ENCODE measurements around the gene SLC38A10. TPM values are rescaled to one million over a fixed set of nuclear protein-coding genes. Genes with fewer than 3 reads are reported as not detected.

Gene SLC38A10
- total RNA-seq, 1 experiment from 2014 or later = 109 TPM

DNA sequence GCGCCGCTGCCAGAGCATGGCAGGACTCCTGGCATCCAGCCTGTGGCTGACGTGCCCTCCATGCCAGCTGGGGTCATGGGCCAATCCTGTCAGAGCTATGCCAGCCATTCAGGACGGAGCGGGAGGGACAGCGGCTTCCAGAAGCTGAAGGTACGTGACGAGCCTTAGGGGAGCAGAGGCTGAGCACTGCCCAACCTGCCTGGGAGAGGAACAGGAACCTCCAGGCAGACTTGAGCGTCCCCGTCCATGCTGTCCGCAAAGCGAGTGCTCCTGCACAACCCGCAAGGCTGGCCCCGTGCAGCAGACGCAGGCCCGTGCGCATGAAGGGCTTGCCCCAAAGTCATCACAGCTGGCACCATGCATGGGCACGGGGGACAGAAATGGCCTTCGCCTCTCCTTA is 34.5 kb downstream of the SLC38A10 start:
- no peak for ATAC-seq
- no TSS peak for BruUV-seq (replicated peaks)
- POLR2A ChIA-PET = no interaction called here

More for the DNA sequence above, 34.5 kb downstream of the SLC38A10 start:
- DNase-seq (ENCODE audit: low read depth, low spot score) = no peak
- H3K9ac ChIP-seq (ENCODE audit: low read length) = no peak overlapping the region
- H3K27me3 ChIP-seq (ENCODE audit: insufficient read depth, low read length) = no peaks in the 10 kb centered on the region
- H3K27ac ChIP-seq (ENCODE audit: low read depth, low read length) = no peak overlapping the region
- TF ChIP-seq RAD21 (IDR thresholded peaks at IDR 0.05; ENCODE audit: low read depth) (no peak), EZH2phosphoT487 (IDR thresholded peaks at IDR 0.05; ENCODE audit: borderline replicate concordance) (no peak), EZH2 (IDR thresholded peaks at IDR 0.05) (no peak), ZFX (IDR thresholded peaks at IDR 0.05) (no peak), JUND (IDR thresholded peaks at IDR 0.05) (no peak), SIN3A (IDR thresholded peaks at IDR 0.05; ENCODE audit: low read depth) (no peak), CEBPB (IDR thresholded peaks at IDR 0.05; ENCODE audit: low read depth) (no peak), TCF7L2 (IDR thresholded peaks at IDR 0.05; ENCODE audit: borderline replicate concordance, extremely low read depth, insufficient read depth, insufficient read length) (no peak)
- TF ChIP-seq, protein P1, sequence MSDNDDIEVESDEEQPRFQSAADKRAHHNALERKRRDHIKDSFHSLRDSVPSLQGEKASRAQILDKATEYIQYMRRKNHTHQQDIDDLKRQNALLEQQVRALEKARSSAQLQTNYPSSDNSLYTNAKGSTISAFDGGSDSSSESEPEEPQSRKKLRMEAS (IDR thresholded peaks at IDR 0.05) = no peak
- TF ChIP-seq, protein P2, sequence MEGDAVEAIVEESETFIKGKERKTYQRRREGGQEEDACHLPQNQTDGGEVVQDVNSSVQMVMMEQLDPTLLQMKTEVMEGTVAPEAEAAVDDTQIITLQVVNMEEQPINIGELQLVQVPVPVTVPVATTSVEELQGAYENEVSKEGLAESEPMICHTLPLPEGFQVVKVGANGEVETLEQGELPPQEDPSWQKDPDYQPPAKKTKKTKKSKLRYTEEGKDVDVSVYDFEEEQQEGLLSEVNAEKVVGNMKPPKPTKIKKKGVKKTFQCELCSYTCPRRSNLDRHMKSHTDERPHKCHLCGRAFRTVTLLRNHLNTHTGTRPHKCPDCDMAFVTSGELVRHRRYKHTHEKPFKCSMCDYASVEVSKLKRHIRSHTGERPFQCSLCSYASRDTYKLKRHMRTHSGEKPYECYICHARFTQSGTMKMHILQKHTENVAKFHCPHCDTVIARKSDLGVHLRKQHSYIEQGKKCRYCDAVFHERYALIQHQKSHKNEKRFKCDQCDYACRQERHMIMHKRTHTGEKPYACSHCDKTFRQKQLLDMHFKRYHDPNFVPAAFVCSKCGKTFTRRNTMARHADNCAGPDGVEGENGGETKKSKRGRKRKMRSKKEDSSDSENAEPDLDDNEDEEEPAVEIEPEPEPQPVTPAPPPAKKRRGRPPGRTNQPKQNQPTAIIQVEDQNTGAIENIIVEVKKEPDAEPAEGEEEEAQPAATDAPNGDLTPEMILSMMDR (IDR thresholded peaks at IDR 0.05 in 2 of 3, conservative IDR thresholded peaks at IDR 0.05 in 1 of 3; ENCODE audit: borderline replicate concordance in 1 of 3, insufficient read depth in 1 of 3, low read depth in 2 of 3, low read length in 2 of 3) = no peak
- TF ChIP-seq, protein P3, sequence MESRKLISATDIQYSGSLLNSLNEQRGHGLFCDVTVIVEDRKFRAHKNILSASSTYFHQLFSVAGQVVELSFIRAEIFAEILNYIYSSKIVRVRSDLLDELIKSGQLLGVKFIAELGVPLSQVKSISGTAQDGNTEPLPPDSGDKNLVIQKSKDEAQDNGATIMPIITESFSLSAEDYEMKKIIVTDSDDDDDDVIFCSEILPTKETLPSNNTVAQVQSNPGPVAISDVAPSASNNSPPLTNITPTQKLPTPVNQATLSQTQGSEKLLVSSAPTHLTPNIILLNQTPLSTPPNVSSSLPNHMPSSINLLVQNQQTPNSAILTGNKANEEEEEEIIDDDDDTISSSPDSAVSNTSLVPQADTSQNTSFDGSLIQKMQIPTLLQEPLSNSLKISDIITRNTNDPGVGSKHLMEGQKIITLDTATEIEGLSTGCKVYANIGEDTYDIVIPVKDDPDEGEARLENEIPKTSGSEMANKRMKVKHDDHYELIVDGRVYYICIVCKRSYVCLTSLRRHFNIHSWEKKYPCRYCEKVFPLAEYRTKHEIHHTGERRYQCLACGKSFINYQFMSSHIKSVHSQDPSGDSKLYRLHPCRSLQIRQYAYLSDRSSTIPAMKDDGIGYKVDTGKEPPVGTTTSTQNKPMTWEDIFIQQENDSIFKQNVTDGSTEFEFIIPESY (IDR thresholded peaks at IDR 0.05; ENCODE audit: extremely low read depth, insufficient replicate concordance, low read length) = no peak
- ChIA-PET RAD21 (ENCODE audit: low non-redundant PET in 1 of 2, low total read pairs in 2 of 2, uncharacterized antibody in 2 of 2, unreplicated experiment in 2 of 2) (no interaction called here), CTCF (no interaction called here)
- peaks cover 31 to 46% of the 10 kb centered on the region in 2 experiments; a peak in 3 of 4 replicates for H3K36me3 ChIP-seq (ENCODE audit: control insufficient read depth in 1 of 2, insufficient read depth in 2 of 2, low read length in 2 of 2)
- H3K4me2 ChIP-seq (ENCODE audit: low read length) = no peak overlapping the region
- H3K4me3 ChIP-seq (replicated peaks in 1 of 2; ENCODE audit: low read depth in 1 of 2, low read length in 2 of 2) = no peak overlapping the region
- H3K9me2 ChIP-seq (ENCODE audit: insufficient read depth) = no peaks in the 10 kb centered on the region
- no peaks in the 10 kb centered on the region for H4K20me1 ChIP-seq (ENCODE audit: insufficient read depth)
- no peaks in the 10 kb centered on the region for H3K9me3 ChIP-seq (ENCODE audit: control insufficient read depth in 1 of 2, insufficient read depth in 1 of 2, low read depth in 1 of 2, low read length in 2 of 2)
- no peak overlapping the region for H2AFZ ChIP-seq (ENCODE audit: low read depth, low read length, poor library complexity, severe bottlenecking)
- intact Hi-C loops (cut with micrococcal nuclease) = no loop called here
- H3K79me2 ChIP-seq (ENCODE audit: insufficient read depth, low read length) = no peaks in the 10 kb centered on the region
- no peaks in the 10 kb centered on the region for H3K4me1 ChIP-seq (ENCODE audit: control insufficient read depth in 1 of 2, insufficient read depth in 2 of 2, low read length in 2 of 2)
